Uterus (tissue), 2 donors: ENCODE measurements around the gene NKIRAS2.

Experiments
- CTCF ChIP-seq, 4 experiments: fragments of 200-600 bp in 2 of 4; fragments of 450-650 bp in 2 of 4; sonication (generic) in 2 of 4; IDR thresholded peaks; one replicate each; pipeline ENCODE4 v1.5.1; 2016 to 2019; ENCODE audit warnings: antibody characterized with exemption in 4 of 4, mild to moderate bottlenecking in 2 of 4, moderate library complexity in 1 of 4
- POLR2A ChIP-seq, 2 donors: fragments of 450-650 bp; IDR thresholded peaks; one replicate each; pipeline ENCODE4 v1.6.1; 2016; ENCODE audit warnings: antibody characterized with exemption in 2 of 2, mild to moderate bottlenecking in 1 of 2, moderate library complexity in 1 of 2

DNA sequence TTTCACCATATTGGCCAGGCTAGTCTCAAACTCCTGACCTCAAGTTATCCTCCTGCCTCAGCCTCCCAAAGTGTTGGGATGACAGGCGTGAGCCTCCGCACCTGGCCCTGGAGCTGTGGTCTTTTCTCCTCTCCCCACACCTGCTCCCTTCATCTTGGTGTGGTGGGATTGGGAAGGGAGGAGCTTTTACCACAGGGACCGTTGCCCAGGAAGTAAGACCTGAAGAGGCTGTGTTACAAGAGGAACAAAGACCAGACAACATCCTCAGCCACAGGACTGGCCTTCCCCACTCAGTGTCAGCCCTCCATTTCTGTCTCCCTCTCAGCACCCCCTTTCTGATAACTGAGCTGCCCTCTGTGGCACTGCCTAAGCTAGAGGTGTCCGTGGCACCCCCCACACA, 39.9 kb downstream of the NKIRAS2 start:
- TF ChIP-seq CTCF (IDR thresholded peaks at IDR 0.05) = no peak
- TF ChIP-seq POLR2A (IDR thresholded peaks at IDR 0.05) = no peak
